Astrocyte of the spinal cord (primary cell): ENCODE results near the gene ELMO2.
A peak's percentile ranks its signal among the peaks of the same experiment; 100 is the strongest.
"Not testable (repeated sequence)": the region's sequence is repeated elsewhere in the genome, so short reads cannot be mapped to it uniquely, and the experiment has no call there.

Source experiments
- DNase-seq: peaks from one replicate; pipeline ENCODE4 v3.0.0; 2011; ENCODE audit warnings: low read depth, low spot score
- H3K4me3 ChIP-seq: 2 replicates; pipeline ENCODE4 v1.5.1; 2011; ENCODE audit warnings: low read depth, mild to moderate bottlenecking, low read length, moderate library complexity
- CTCF ChIP-seq: IDR thresholded peaks from 2 replicates; pipeline ENCODE4 v1.5.1; 2012; ENCODE audit warnings: low read depth, mild to moderate bottlenecking, low read length, inconsistent platforms
- in situ Hi-C: cut with HindIII; loops from 2 replicates; pipeline ENCODE4 v1.10.0; 2017; ENCODE audit warnings: low sequenced_read_pairs

ELMO2 gene

GRCh38 chr20:46388937-46389336, 17.5 kb downstream of the ELMO2 start:
- no peak overlapping the region for H3K4me3 ChIP-seq
- DNase-seq = no peak
- in situ Hi-C loops = no loop called here
- no peak for TF ChIP-seq CTCF

- in situ Hi-C loops = no loop called here
- TF ChIP-seq CTCF = no peak
Observed at GRCh38 chr20:46388201-46388836, 18.1 kb downstream of the ELMO2 start.

GRCh38 chr20:46387054-46387453, 19.4 kb downstream of the ELMO2 start:
- in situ Hi-C loops, DNase-seq, H3K4me3 ChIP-seq: not testable (repeated sequence)

More at GRCh38 chr20:46388201-46388836, 18.1 kb downstream of the ELMO2 start:
- H3K4me3 ChIP-seq = no peak overlapping the region
- no peak for DNase-seq

- in situ Hi-C loops = no loop called here
- TF ChIP-seq CTCF = no peak
- DNase-seq = no peak
- no peak overlapping the region for H3K4me3 ChIP-seq
Observed at GRCh38 chr20:46378412-46379009, 27.9 kb downstream of the ELMO2 start.

- in situ Hi-C loops = no loop called here
- TF ChIP-seq CTCF = no peak
- DNase-seq = no peak
- no peak overlapping the region for H3K4me3 ChIP-seq
Observed at GRCh38 chr20:46377518-46377917, 28.9 kb downstream of the ELMO2 start.

GRCh38 chr20:46376196-46376785, 30.1 kb downstream of the ELMO2 start:
- no peak for TF ChIP-seq CTCF
- in situ Hi-C loops = no loop called here
- DNase-seq = no peak
- no peak overlapping the region for H3K4me3 ChIP-seq

GRCh38 chr20:46375771-46376170, 30.6 kb downstream of the ELMO2 start:
- H3K4me3 ChIP-seq = no peak overlapping the region
- no peak for TF ChIP-seq CTCF
- in situ Hi-C loops = no loop called here
- DNase-seq = peak; percentile 18
